Activated CD4-positive, alpha-beta T cell treated with anti-CD3 and anti-CD28 coated beads, Interleukin-2, amount 10 ng/mL, durations not matched to agents 7 days and 5 days (primary cell): ENCODE data around the gene TMEM140. TPM values are rescaled to one million over a fixed set of nuclear protein-coding genes. Genes with fewer than 3 reads are reported as not detected.

Experiments
- CTCF ChIA-PET: fragments of 350-600 bp; sonication (Branson Sonifier 250); formaldehyde crosslinking; loops from one replicate; lab custom pipeline; 2021; ENCODE audit warnings: antibody characterized with exemption; lab: Charles Lee
- POLR2A ChIA-PET: fragments of 350-600 bp; sonication (Branson Sonifier 250); formaldehyde crosslinking; loops from one replicate; lab custom pipeline; 2021; ENCODE audit warnings: antibody characterized with exemption; lab: Charles Lee
- DNase-seq: peaks from one replicate; pipeline ENCODE4 v3.0.0-alpha.2; 2020
- H3K27ac Mint-ChIP-seq: one replicate; pipeline ENCODE4 v1.8.0; 2021; ENCODE audit warnings: mild to moderate bottlenecking, moderate library complexity, mixed read lengths
- H3K27me3 Mint-ChIP-seq: one replicate; pipeline ENCODE4 v1.8.0; 2021; ENCODE audit warnings: mixed read lengths
- H3K36me3 Mint-ChIP-seq: one replicate; pipeline ENCODE4 v1.8.0; 2021; ENCODE audit warnings: low read depth, mixed read lengths
- H3K4me1 Mint-ChIP-seq: one replicate; pipeline ENCODE4 v1.8.0; 2021; ENCODE audit warnings: mixed read lengths
- H3K4me3 Mint-ChIP-seq: one replicate; pipeline ENCODE4 v1.8.0; 2021; ENCODE audit warnings: mild to moderate bottlenecking, moderate library complexity, mixed read lengths
- H3K9me3 Mint-ChIP-seq: one replicate; pipeline ENCODE4 v1.8.0; 2021; ENCODE audit warnings: mixed read lengths
- microRNA-seq: library from miRNA; unstranded; fragments of <30 nt; microRNA quantifications from one replicate; pipeline ENCODE4 v1.2.0, GENCODE V29; 2021; ENCODE audit warnings: borderline microRNAs expressed, borderline replicate concordance
- total RNA-seq, 2 experiments: library from RNA; stranded (reverse); gene quantifications; one replicate each; pipeline ENCODE4 v1.2.3, GENCODE V29; 2021

The TMEM140 gene
- total RNA-seq, 2 experiments from 2014 or later, result 25.3 to 27.7 TPM

GRCh38 chr7:135215698-135216097 lies 67.8 kb downstream of the TMEM140 start:
- Mint-ChIP-seq H3K36me3 (no peaks in the 10 kb centered on the region), H3K4me3 (no peak overlapping the region), H3K4me1 (peaks cover 6% of the 10 kb centered on the region), H3K27ac (no peak overlapping the region), H3K9me3 (no peaks in the 10 kb centered on the region), H3K27me3 (peaks cover 5% of the 10 kb centered on the region)
- no peak for DNase-seq
- ChIA-PET POLR2A (no interaction called here), CTCF (no interaction called here)

Small RNAs within 50 kb of the gene (microRNA-seq; reads per million reads assigned to microRNA genes)
- gene MIR6509, result not detected

Other genes with a start within 250 kb of the TMEM140 start
- 1 to 10 TPM; 1.9 TPM for gene AGBL3, start 161.6 kb upstream of the TMEM140 start, total RNA-seq
- gene CYREN, start 22.6 kb downstream of the TMEM140 start, total RNA-seq, result 10 to 100 TPM; 34.4 to 39.7 TPM
- 10 to 100 TPM; 15.5 to 17.3 TPM for gene WDR91, start 63.5 kb downstream of the TMEM140 start, total RNA-seq
- not detected for gene STRA8, start 85.8 kb downstream of the TMEM140 start, total RNA-seq